Upper lobe of left lung (tissue), 6 donors: ENCODE measurements around the gene C19orf85. TPM values are rescaled to one million over a fixed set of nuclear protein-coding genes. Genes with fewer than 3 reads are reported as not detected.

ENCODE experiments used
- ATAC-seq, 2 donors: fragments of 200-7000 bp; cut with Tn5 transposase; one replicate each; pipeline ENCODE4 v1.9.1; 2022; ENCODE audit warnings: mild to moderate bottlenecking in 2 of 2, moderate library complexity in 2 of 2; ENCODE audit not compliant: low FRiP score in 2 of 2
- DNase-seq, 2 donors: peaks; one replicate each; pipeline ENCODE4 v3.0.0-alpha.2; 2019 to 2020
- H3K27ac ChIP-seq, 4 donors: fragments of 200-600 bp; sonication (generic); one replicate each; pipeline ENCODE4 v1.5.1; 2016 to 2019
- H3K27me3 ChIP-seq, 4 donors: fragments of 200-600 bp; sonication (generic); one replicate each; pipeline ENCODE4 v1.5.1; 2017 to 2019
- H3K36me3 ChIP-seq, 4 donors: fragments of 200-600 bp; sonication (generic); one replicate each; pipeline ENCODE4 v1.5.1; 2016 to 2019
- H3K4me1 ChIP-seq, 4 donors: fragments of 200-600 bp; sonication (generic); one replicate each; pipeline ENCODE4 v1.5.1; 2018 to 2019
- H3K4me3 ChIP-seq, 4 donors: fragments of 200-600 bp; sonication (generic); one replicate each; pipeline ENCODE4 v1.5.1; 2017 to 2019; ENCODE audit warnings: mild to moderate bottlenecking in 2 of 4, moderate library complexity in 1 of 4
- H3K9me3 ChIP-seq, 4 donors: fragments of 200-600 bp; sonication (generic); one replicate each; pipeline ENCODE4 v1.5.1; 2018 to 2019
- CTCF ChIP-seq, 6 experiments: fragments of 450-650 bp in 4 of 6; fragments of 200-600 bp in 2 of 6; sonication (generic) in 2 of 6; IDR thresholded peaks; one replicate each; pipeline ENCODE4 v1.5.1; 2016 to 2019; ENCODE audit warnings: antibody characterized with exemption in 6 of 6
- EP300 ChIP-seq, 4 donors: sonication (generic); formaldehyde crosslinking; IDR thresholded peaks; one replicate each; pipeline ENCODE4 v1.5.1; 2017; ENCODE audit warnings: antibody characterized with exemption in 4 of 4, control low read depth in 2 of 4
- POLR2A ChIP-seq, 4 donors: fragments of 450-650 bp; IDR thresholded peaks; one replicate each; pipeline ENCODE4 v1.5.1; 2016 to 2017; ENCODE audit warnings: antibody characterized with exemption in 4 of 4, mild to moderate bottlenecking in 2 of 4
- POLR2AphosphoS5 ChIP-seq, 2 donors: sonication (generic); formaldehyde crosslinking; IDR thresholded peaks; one replicate each; pipeline ENCODE4 v1.5.1; 2017; ENCODE audit warnings: antibody characterized with exemption in 2 of 2
- WGBS, 2 donors: methylation state at CpG; one replicate each; pipeline ENCODE4 v1.1.5; 2017 to 2018; 5-methylcytosine and 5-hydroxymethylcytosine counted together
- total RNA-seq, 6 donors: library from RNA; depleted of rRNA in 4 of 6; stranded (reverse); fragments of >200 nt in 4 of 6; gene quantifications; one replicate each; pipeline versions ENCODE4 v1.1.0 to v1.2.1, GENCODE V29; 2016 to 2021
- donor health status: DM: no; HTN: no; CAD: no; lungs with moderate emphysema.
- donor health status: DM: no; HTN: yes; CAD: no; lungs with severe emphysema.

Gene C19orf85
- total RNA-seq, 6 donors from 2014 or later = not detected

- peak in 1 of 2 donors; percentile 45 for DNase-seq
- ATAC-seq = no peak
- TF ChIP-seq CTCF (IDR thresholded peaks at IDR 0.05) = no peak
- TF ChIP-seq POLR2A (IDR thresholded peaks at IDR 0.05) = no peak
- no peak for TF ChIP-seq EP300 (IDR thresholded peaks at IDR 0.05)
- no peak for TF ChIP-seq POLR2AphosphoS5 (IDR thresholded peaks at IDR 0.05)
- Histone ChIP-seq H3K27ac (no peak overlapping the region), H3K36me3 (peaks cover 4 to 27% (median 20%) of the 10 kb centered on the region in 4 donors), H3K9me3 (no peaks in the 10 kb centered on the region), H3K4me1 (peaks cover 15 to 24% (median 20%) of the 10 kb centered on the region in 4 donors), H3K4me3 (no peak overlapping the region), H3K27me3 (no peaks in the 10 kb centered on the region)
- WGBS, 2 donors = 88 to 92% methylated on average over 12 of the region's 12 CpGs
Observed at GRCh38 chr19:55478364-55478763, 13.8 kb upstream of the C19orf85 start.

GRCh38 chr19:55477905-55478304, 13.4 kb upstream of the C19orf85 start:
- H3K36me3 ChIP-seq = peaks cover 4 to 22% (median 15%) of the 10 kb centered on the region in 4 donors
- H3K4me1 ChIP-seq = peaks cover 15 to 24% (median 20%) of the 10 kb centered on the region in 4 donors
- H3K9me3 ChIP-seq = no peaks in the 10 kb centered on the region
- WGBS, 2 donors = 84 to 94% methylated on average over 13 of the region's 13 CpGs
- no peaks in the 10 kb centered on the region for H3K27me3 ChIP-seq
- no peak for ATAC-seq
- TF ChIP-seq POLR2AphosphoS5 (IDR thresholded peaks at IDR 0.05) (no peak), CTCF (IDR thresholded peaks at IDR 0.05) (no peak), POLR2A (IDR thresholded peaks at IDR 0.05) (no peak), EP300 (IDR thresholded peaks at IDR 0.05) (no peak)
- H3K4me3 ChIP-seq = peak overlapping the region in 1 of 4 donors; percentile 89
- DNase-seq = peak in 1 of 2 donors; percentile 73
- no peak overlapping the region for H3K27ac ChIP-seq

GRCh38 chr19:55476100-55476775, 11.7 kb upstream of the C19orf85 start, which contains the start of gene ZNF628:
Gene ZNF628, plus strand, starts transcription at chr19:55476617. Its CDS starts 3,294 bp downstream, at chr19:55479911.
- TF ChIP-seq CTCF (IDR thresholded peaks at IDR 0.05) = no peak
- no peak for TF ChIP-seq EP300 (IDR thresholded peaks at IDR 0.05)
- peak; percentile 78 to 92 for TF ChIP-seq POLR2AphosphoS5 (IDR thresholded peaks at IDR 0.05)
- peak in 2 of 4 donors; percentile 34 to 89 for TF ChIP-seq POLR2A (IDR thresholded peaks at IDR 0.05)
- 0 to 1% methylated on average over 12 to 53 of the region's 61 CpGs for WGBS, 2 donors
- peak; percentile 96 to 98 for ATAC-seq

DNA sequence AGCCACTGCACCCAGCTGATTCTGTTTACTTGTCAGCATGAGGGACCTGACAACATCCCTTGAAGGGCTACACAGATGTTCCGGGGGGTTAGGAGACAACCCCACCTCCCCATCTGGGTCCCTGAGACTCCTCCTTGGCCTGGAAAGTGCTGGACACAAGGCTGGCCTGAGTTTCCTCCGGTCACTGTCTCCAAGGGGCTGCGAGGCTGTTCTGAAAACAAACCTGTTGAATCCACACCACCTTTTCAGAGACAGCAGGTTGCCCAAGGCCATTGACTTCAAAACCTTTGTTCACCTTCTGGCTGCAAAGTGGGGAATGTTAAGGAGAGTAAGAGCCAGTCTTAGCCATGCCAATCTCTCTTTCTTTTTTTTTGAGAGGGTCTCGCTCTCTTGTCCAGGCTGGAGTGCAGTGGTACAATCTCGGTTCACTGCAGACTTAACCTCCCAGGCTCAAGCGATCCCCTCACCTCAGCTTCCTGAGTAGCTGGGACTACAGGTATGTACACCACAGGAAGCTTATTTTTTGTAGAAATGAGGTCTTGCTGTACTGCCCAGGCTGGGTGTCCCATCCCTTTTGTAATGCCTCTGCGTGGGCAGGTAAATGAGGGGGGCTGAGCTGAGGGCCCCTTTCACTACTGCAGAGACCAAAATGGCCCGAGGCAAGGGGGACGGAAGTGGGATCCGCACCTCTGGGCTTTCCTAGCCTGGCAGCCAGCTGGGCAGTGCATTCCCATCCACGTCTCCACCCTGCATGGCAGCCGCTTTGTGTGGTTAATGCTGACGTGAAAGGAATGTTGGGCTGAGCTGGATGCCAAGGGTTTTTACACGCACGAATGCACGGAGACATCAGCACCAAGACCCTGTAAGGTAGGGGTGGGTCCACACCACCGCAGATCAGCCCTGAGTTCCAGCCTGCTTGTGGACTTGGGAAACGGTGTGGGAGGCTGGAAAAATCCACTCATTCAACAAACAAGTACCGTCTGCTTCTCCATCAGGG, 10.0 kb upstream of the C19orf85 start:
- Histone ChIP-seq H3K4me3 (no peak overlapping the region), H3K27ac (no peak overlapping the region), H3K4me1 (peaks cover 15 to 24% (median 20%) of the 10 kb centered on the region in 4 donors), H3K9me3 (no peaks in the 10 kb centered on the region), H3K36me3 (no peaks in the 10 kb centered on the region), H3K27me3 (no peaks in the 10 kb centered on the region)
- DNase-seq = no peak
- ATAC-seq = no peak
- TF ChIP-seq EP300 (IDR thresholded peaks at IDR 0.05) = no peak
- no peak for TF ChIP-seq POLR2AphosphoS5 (IDR thresholded peaks at IDR 0.05)
- no peak for TF ChIP-seq CTCF (IDR thresholded peaks at IDR 0.05)
- TF ChIP-seq POLR2A (IDR thresholded peaks at IDR 0.05) = no peak
- 90 to 92% methylated on average over 16 to 19 of the region's 19 CpGs for WGBS, 2 donors

More at GRCh38 chr19:55476100-55476775, 11.7 kb upstream of the C19orf85 start, which contains the start of gene ZNF628:
- Histone ChIP-seq H3K4me3 (peak within 1 kb of the TSS; percentile 50 to 89 (median 61)), H3K36me3 (peaks cover 0 to 5% (median 2%) of the 10 kb centered on the region in 4 donors), H3K27me3 (no peaks in the 10 kb centered on the region), H3K4me1 (peaks cover 15 to 24% (median 20%) of the 10 kb centered on the region in 4 donors), H3K9me3 (no peaks in the 10 kb centered on the region), H3K27ac (peak within 1 kb of the TSS; percentile 94 to 98 (median 96))
- peak; percentile 98 to 99 for DNase-seq
